8988T (cell line): ENCODE data around the gene OR5D18.
"Not testable (repeated sequence)": the region's sequence is repeated elsewhere in the genome, so short reads cannot be mapped to it uniquely, and the experiment has no call there.

ENCODE experiments used
- DNase-seq: peaks from one replicate; pipeline ENCODE4 v3.0.0; 2011

Gene OR5D18

DNA sequence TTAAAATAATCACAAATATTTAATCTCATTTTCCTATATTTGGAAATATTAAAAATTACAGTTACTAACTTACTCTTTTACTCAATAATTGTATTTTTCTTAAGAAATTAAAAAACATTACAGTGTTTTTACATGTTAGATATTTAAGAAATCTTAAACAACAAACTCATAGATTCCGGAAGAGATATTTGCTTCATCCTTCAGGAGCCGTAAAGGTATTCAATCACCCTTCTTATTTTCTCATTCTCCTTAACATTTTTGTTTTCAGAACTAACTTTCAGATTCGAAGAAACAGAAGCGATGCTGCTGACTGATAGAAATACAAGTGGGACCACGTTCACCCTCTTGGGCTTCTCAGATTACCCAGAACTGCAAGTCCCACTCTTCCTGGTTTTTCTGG is at the start of gene OR5D18:
OR5D18 (plus strand) TSS at position 301 of the 400 bp plus-strand sequence; CDS start at position 301, 0 bp downstream.
- DNase-seq = no peak

DNA sequence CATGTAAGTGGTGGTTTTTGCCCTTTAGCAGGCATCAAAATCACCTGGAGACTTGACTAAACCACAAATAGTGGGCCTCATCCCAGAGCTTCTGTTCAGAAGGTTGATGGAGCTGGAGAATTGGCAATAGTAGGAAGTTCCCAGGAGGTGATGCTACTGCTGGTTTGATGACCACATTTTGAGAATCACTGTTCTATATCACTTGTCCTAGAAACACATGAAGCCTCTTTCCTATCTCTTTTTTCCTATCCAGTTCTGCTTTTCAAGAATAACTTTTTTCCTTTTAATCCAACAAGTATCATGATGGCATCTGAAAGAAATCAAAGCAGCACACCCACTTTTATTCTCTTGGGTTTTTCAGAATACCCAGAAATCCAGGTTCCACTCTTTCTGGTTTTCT is 46.3 kb upstream of the OR5D18 start, which contains the start of gene OR5D13:
OR5D13 (plus strand) TSS at position 301 of the 400 bp plus-strand sequence; CDS start at position 301, 0 bp downstream.
- no peak for DNase-seq

DNA sequence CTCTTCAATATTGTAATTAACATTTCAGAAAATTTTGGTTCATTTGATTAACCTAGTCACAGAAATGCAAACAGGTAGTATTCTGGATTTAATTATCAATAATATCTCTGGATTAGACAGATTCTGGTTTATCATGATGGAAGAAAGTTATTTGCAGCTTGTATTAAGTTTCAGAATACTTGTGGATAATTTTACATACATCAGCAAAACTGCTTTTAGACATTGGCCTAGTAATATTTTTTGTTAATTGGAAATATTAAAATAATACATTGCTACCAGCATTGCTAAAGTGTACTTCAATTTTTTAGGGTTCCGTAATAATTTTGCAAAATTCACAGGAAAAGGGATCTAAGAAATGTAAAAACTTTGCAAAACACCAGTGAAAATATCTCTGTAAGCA is 27.8 kb upstream of the OR5D18 start:
- no peak for DNase-seq

DNA sequence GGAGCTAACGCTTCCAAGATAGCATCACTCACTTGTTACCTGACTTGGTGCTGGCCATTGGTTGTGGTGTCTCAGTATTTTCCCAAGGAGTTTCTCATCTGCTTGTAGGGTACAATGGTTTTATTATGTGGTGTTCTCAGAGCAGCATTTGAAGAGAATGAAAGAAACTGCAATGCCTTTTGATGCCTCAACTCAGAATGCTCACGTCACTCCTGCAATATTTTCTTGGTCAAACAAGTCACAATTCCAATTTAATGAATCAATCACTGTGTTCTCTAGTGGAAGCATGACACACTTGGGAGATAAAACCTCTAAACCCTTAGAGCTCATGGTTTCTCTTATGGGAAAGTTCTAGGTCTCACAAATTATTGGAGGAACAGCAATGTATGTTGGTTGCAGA is 26.1 kb upstream of the OR5D18 start:
- DNase-seq = no peak

DNA sequence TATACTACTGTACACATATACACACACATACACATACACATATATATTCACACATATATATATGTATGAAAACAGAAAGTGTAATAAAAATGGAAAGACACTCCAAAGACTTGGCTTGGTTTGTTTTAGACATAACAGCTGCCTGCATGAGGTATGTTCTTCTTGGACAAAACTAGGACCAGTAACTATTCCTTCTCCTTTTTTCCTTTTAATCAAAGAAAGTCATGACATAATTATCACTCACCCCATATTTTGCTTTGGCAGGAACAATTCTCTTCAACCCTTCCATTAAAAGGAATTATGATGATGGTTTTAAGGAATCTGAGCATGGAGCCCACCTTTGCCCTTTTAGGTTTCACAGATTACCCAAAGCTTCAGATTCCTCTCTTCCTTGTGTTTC is 24.2 kb upstream of the OR5D18 start, which contains the start of gene OR5D14:
OR5D14 (plus strand) TSS at position 301 of the 400 bp plus-strand sequence; CDS start at position 301, 0 bp downstream.
- DNase-seq = no peak

DNA sequence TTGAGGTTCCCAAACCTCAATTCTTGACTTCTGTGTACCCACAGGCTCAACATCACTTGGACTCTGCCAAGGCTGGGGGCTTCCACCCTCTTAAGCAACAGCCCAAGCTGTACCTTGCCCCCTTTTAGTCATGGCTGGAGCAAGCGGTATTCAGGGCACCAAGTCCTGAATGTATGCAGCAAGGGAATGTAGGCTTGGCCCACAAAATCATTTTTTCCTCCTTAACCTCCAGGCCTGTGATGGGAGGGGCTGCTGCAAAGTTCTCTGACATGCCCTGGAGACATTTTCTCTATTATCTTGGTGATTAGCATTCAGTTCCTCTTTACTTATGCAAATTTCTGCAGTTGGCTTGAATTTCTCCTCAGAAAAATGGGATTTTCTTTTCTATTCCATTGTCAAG is 13.2 kb upstream of the OR5D18 start:
- DNase-seq = no peak

DNA sequence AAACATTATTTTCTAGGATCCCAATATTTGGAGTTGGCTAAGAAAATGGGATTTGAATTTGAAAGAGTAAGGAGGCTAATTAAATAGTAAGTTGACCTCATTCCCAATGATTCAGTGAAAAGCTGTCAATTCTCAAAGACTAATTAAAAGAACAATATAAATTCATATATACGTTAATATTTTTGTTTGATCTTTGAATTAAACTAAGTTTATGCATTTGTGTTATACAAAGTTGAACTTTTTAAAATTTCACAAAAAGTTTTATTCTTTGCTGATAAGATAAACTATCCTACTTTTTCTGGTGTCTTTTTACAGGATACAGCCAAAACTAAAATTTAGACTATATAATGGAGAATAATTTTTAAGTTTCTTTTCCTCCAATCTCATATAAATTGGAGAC is 8.4 kb upstream of the OR5D18 start, which contains the start of gene OR5L1:
OR5L1 (plus strand) TSS at position 301 of the 400 bp plus-strand sequence. CDS start 100 bp downstream, outside the sequence.
- no peak for DNase-seq

DNA sequence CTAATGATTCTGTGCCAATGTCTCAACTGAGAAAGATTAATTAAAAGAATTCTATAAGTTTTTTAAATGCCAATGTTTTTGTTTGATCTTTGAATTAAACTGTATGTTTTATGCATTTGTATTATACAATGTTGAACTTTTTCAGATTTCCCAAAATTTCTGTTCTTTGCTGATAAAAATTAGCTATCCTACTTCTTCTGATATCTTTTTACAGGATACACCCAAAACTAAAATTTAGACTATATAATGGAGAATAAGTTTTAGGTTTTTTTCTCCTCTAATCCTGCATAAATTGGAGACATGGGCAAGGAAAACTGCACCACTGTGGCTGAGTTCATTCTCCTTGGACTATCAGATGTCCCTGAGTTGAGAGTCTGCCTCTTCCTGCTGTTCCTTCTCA is 7.5 kb downstream of the OR5D18 start, which contains the start of gene OR5L2:
OR5L2 (plus strand) TSS at position 301 of the 400 bp plus-strand sequence; CDS start at position 301, 0 bp downstream.
- DNase-seq = no peak

DNA sequence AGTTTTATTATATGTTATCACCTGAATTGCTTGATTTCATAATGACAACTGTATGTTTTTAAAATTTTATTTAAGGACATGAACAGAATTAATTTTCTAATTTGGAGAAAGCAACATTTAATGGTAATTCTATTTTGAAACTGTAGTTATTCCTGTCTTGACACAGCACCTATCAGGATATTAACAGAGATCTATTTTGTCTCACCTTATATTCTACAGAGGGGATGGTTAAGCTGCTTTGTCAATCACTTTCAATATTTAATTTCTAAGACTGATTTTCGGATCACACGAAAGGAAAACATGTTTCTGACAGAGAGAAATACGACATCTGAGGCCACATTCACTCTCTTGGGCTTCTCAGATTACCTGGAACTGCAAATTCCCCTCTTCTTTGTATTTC is 19.0 kb downstream of the OR5D18 start, which contains the start of gene OR5D16:
OR5D16 (plus strand) TSS at position 301 of the 400 bp plus-strand sequence; CDS start at position 301, 0 bp downstream.
- no peak for DNase-seq

DNA sequence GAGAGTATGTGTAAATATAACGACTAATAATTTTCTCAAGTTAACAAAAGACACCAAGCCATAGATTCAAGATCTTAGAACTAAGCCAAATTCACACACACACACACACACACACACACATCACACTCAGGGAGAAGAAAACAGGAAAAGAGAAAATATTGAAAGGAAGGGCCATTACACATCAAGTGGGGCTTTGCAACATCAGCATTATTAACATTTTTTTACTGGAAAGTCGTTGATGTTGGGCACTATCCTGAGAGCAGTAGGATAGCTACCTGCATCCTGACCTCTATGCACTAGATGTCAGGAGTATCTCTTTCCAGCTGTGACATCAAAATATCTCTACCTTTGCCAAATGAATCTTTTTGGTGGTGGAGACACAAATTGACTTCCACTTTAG is 28.0 kb downstream of the OR5D18 start:
- no peak for DNase-seq

DNA sequence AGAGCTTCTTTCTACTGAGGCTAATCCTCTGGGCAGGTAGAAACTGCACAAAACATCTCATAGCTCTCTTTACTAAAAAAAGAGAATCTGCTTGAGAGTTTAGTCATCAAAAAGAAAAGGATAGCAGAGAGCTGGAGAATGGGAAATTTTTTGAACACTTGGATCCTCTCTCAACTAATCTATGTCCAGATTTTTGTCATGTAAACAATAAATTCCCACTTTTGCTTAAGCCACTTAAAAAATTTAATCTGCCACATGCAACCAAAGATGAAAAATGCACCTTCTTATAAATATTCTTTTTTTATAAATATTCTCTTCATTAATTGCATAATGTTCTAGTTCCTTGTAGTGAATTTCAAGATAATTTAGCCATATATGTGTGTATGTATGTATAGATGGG is 29.6 kb downstream of the OR5D18 start:
- DNase-seq = no peak

DNA sequence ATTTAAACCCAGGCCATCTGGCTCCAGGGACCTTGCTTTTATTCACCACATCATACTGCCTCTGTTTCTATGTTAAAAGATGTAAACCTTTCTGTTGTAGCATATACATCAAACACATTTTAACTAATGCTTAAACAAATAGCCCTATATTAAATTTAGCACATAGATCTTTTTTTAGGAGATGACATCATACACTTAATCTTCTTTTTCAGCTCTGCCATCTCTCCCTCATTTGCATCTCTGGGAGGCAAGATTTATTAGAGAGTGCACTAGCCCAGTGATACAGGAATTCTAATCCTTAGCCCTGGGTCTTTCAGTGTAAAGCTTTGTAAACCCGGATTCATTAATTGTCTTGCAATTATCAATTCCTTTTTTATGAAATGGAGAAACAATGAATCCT is 32.7 kb downstream of the OR5D18 start:
- no peak for DNase-seq

DNA sequence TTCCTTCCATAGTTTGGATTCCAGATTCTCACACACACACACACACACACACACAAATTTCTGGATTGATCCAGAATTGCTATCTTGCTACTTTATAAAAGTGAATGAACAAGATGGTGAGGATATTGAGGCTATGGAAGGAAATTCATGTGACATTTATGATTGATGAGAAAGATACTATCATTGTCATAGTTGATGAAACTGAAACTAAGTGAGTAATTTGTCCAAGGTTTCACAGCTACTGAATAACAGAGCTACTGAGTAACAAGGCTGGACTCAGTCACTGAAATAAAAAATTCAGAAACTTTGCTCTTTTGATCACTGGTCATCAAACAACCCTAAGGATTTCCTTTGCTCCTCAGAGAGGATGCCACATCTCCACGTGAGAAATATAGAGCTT is 35.3 kb downstream of the OR5D18 start:
- no peak for DNase-seq

DNA sequence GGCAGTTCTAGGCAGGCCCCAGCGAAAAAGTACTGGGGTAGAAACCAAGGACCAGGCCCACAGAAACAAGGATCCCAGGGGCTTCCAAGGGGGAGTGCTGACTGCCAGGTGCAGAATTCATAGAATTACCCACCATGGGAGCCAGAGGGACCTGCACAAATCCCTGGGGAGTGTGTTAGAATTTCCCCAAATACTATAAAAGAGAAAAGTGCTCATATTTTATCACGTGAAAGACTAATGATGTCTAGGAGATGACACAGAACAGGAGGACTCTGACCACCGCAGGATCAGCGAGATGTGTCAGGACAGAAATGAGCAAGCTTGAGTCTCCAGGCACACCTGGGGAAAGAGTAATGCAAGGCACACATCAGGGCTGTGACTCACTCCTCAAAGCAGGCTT is 47.9 kb downstream of the OR5D18 start:
- not testable (repeated sequence) for DNase-seq
